HG03095 (cell line): ENCODE data around the gene NUFIP1.

Experiments used
- ATAC-seq: cut with Tn5 transposase; IDR thresholded peaks from one replicate; pipeline ENCODE4 v1.9.1; 2021; ENCODE audit warnings: moderate library complexity; ENCODE audit not compliant: unreplicated experiment

The NUFIP1 gene

GRCh38 chr13:44894001-44894770, 95.1 kb downstream of the NUFIP1 start:
- ATAC-seq: no peak
